HG02938 (cell line): ENCODE results near the gene EPS8L2.

ENCODE experiments used
- ATAC-seq: cut with Tn5 transposase; IDR thresholded peaks from one replicate; pipeline ENCODE4 v1.9.1; 2021; ENCODE audit warnings: mild to moderate bottlenecking, moderate library complexity; ENCODE audit not compliant: unreplicated experiment

Gene EPS8L2

DNA sequence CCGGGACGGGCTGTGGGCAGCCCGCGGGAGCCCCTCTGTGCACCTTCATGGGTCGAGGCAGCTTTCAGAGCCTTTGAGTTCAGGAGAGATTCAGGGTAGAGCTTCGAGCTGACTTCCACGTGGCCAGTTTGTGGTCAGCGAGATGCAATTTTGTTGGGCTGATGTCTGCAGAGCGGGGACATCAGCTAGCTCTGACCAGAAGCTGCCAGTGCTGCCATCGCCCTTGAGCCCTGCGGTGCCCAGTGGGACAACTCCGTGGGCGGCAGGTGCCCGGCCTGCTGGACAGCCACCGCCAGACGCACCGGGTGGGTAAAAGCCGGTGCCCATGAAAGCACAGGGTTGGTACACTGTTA is 42.0 kb downstream of the EPS8L2 start:
- peak; percentile 5 for ATAC-seq

DNA sequence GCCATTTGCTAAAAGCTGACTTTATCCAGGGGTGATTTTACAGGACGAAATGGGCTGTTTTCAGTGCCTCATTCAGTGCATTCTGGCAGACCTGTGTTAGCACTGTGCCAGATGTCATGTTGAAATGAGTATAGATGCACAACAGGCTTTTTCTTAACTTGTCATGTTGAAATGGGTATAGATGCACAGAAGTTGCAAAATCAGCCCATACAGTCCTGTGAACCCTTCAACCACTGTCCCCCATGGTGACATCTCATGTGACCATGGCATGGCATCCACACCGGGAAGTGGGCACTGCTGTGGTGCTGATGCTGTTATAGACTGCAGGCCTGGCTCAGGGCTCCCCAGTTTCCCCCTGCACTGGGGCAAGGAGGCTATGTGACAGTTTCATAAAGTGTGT is 43.7 kb downstream of the EPS8L2 start:
- ATAC-seq = no peak

DNA sequence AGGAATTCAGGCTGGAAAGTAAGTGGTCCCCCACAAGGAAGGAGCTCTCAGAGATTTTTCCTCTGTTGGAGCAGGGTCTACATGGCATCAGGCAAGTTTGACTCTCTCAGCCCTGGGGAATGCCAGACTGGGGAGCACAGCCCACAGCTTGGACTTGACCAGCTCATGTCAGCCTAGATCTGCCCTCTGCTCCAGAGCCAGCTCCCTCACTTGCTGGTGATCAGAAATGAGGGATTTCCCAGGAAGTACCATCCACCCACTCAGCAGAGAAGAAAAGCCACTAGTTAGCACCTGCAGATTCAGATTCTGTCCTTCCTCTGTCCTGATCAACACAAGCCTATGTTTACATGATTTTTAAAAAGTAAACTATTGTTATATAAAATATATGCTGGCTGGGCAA is 54.2 kb downstream of the EPS8L2 start:
- ATAC-seq = no peak

DNA sequence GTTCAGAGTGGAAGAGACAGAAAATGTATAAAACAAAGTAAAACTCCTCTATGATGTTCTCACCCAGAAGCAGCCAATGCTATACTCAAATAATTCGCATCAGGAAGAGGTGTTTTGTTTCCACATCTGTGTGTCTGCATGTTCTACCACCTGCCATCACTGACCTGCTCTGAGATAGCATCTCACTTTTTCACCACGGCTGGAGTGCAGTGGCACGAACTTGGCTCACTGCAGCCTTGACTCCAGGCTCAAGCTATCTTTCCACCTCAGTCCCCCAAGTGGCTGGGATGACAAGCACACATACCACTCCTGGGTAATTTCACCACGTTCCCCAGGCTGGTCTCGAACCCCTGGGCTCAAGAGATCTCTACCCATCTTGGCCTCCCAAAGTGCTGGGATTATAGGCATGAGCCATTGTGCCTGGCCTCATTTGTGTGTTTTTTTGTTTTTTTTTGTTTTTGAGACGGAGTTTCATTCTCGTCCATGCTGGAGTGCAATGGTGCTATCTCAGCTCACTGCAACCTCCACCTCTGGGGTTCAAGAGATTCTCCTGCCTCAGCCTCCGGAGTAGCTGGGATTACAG is 55.6 kb downstream of the EPS8L2 start:
- no peak for ATAC-seq

DNA sequence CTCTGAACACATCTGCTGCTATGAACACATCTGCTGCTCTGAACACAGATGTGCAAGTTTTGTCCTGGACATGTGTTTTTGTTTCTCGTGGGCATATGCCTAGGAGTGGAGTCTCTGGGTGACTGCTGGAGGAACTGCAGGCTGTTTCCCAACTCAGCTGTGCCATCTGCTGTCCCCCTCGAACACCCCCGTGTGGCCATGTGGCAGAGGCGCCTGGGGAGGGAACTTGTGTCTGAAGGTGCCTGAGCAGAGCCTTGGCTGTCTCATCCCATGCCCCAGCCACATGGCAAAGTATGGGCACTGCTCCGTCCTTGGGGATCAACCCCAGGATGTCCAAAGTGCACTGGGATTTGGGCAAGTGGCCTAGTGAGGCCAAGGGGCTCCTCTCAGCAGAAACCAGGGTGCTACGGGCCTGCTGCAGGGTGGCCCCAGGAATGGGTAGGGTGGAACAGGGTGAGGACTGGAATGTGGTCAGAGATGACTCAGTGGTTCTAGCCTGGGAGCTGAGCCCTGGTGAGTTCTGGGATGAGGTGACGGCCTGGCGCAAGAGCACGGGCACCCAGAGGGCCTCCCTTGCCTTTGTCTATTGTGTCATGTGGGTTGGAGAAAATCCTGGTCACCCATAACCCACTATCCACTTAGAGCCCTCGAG is 56.5 kb downstream of the EPS8L2 start:
- ATAC-seq = no peak

DNA sequence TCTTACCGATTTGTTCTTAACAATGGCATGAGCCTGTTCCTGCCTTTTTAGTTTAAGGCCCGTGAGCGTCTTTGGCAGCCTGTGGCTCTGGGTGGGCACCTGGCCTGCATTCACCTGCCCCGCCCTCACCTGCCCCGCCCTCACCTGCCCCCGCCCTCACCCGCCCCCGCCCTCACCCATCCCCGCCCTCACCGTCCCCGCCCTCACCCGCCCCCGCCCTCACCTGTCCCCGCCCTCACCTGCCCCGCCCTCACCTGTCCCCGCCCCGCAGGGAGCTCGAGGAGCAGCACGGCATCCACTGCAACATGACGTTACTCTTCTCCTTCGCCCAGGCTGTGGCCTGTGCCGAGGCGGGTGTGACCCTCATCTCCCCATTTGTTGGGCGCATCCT is 57.0 kb downstream of the EPS8L2 start:
- ATAC-seq = no peak

DNA sequence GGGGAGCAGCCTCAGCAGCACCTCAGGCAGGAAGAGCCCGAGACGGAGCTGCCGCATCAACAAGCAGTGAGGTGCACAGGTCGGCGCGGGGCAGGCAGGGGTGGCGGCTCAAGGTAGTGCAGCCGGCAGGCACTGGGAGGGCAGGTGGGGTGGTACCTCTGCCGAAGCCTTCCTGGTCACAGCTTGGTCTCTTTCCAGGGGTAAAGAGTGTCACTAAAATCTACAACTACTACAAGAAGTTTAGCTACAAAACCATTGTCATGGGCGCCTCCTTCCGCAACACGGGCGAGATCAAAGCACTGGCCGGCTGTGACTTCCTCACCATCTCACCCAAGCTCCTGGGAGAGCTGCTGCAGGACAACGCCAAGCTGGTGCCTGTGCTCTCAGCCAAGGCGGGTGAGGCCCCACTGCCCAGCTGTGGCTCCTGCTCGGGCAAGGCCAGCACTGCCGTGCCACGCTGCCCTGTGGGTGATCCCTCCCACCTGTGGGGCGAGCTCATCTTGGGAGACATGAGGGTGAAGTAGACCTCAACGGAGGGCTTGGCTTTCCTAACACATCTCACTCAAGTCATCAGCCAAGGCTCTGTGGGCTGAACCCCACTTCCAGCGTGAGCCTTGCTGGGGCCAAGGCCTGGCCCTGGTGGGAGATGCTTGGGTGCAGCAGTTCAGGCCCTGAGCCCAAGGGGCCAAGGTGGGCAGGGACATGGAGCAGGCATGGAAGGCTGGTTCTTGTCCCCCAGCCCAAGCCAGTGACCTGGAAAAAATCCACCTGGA is 57.7 kb downstream of the EPS8L2 start:
- ATAC-seq = no peak

DNA sequence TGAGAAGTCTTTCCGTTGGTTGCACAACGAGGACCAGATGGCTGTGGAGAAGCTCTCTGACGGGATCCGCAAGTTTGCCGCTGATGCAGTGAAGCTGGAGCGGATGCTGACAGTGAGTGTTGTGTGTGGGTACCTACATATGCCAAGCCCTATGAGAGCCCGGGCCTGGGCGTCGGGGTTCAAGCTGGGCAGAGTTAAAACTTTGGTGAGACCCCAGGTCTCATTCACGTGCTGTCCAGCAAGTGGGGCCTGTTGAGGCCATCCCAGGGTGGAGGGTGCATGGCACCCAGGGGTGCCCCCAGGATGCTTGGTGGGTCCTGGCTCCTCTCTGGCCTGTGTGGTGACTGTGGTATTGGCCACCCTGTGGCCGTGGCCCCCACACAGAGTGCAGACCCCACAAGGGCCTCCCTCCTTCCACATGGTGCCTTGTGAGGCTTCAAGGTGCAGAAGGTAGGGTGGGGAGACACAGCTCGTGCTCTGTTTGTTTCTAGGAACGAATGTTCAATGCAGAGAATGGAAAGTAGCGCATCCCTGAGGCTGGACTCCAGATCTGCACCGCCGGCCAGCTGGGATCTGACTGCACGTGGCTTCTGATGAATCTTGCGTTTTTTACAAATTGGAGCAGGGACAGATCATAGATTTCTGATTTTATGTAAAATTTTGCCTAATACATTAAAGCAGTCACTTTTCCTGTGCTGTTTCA is 58.4 kb downstream of the EPS8L2 start:
- ATAC-seq = no peak

DNA sequence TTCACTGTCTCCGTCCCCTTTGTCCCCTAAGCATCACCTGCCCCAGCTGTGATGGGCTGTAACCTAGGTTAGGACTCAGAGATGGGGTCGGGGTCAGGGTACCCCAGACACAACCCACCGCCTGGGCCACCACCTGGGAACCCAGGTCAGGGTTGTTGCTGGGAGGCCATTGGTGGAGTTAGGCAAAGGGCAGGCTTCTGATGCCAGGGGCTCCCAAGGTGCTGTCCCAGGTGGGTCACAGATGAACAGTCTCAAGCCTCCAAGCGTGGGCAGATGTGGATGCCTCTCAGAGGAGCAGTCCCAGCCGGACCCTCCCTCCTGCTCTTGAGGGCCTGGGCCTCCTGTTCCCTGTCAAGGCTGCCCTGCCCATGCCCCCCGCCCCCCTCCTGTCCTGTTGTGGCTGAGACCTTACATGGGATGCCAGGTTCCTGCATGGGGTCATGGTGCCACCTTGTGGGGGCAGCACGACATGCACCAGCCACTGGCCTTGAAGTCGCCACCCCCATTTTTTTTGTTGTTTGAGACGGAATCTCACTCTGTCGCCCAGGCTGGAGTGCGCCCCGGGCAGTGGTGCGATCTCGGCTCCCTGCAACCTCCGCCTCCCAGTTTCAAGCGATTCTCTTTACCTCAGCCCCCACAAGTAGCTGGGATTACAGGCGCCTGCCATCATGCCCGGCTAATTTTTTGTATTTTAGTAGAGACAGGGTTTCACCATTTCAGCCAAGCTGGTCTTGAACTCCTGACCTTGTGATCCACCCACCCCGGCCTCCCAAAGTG is 59.2 kb downstream of the EPS8L2 start:
- no peak for ATAC-seq

DNA sequence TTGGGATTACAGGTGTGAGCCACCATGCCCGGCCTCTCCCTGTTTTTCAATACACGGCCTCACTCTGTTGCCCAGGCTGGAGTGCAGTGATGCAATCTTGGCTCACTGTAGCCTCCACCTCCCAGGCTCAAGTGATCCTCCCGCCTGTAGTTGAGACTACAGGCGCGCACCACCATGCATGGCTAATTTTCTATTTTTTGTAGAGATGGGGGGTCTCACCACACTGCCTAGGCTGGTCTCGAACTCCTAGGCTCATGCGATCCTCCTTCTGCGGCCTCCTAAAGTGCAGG is 59.7 kb downstream of the EPS8L2 start:
- no peak for ATAC-seq

DNA sequence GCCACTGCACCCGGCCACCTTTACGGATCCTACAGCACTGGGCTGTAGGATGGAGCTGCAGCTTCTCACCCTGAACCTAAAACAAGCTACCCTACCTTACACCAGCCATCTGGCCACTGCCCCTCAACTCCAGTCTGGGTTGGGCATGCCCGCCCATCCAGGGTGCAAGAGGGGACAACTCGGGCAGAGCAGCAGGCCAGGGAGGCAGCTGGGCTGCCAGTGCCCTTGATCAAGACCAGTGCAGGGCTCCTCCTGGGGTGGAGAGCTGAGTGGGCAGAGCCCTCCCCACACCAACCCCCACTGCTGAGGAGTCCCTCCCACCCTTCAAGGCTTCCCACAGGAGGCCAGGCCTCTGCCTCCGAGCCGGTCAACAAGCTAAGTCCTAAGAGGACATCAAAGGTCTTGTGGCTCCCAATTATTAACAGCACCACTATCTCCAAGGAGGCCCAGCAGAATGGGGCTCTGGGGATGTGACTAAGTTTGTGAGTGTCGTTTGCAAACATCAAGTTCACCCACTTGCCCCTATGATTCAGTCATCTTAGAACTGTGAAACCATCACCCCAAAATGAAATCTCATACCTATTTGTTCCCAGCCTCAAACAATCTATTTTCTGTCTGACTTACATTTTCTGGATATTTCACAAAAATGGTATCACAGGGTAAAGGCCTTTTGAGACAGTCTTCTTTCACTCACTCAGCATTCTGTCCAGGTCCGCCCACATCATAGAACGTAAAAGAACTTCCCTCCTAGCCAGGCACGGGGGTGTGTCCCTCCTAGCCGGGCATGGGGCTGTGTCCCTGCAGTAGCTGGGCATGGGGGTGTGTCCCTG is 60.3 kb downstream of the EPS8L2 start:
- ATAC-seq = no peak

DNA sequence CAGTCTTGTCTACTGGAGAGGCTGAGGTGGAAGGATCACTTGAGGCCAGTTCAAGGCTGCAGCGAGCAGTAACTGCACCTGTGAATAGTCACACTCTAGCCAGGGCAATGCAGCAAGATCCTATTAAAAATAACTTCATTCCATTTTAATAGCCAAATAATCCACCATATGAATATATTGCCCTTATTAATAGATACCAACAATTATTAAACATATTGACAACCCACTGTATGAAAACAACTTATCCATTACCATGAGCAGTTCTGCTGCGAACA is 60.8 kb downstream of the EPS8L2 start:
- no peak for ATAC-seq

DNA sequence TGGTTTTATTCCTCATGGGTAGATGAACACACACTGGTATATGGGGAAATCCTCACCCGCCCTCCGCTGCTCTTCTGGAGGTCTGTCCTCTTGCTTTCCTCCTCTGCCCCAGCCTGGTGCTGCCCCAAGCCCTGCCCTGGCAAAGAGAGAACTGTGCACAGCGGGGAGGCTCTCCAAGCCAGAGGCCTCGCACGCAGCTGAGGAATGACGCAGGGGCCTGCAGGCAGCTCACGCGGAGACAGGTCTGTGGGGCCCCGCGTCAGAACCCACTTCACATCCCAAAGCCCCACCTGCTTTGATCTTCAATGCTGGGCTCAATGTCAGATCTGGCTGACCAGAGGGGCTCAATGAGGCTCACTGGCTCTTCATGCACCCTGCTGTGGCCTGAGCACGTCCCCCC is 61.2 kb downstream of the EPS8L2 start:
- ATAC-seq = no peak

DNA sequence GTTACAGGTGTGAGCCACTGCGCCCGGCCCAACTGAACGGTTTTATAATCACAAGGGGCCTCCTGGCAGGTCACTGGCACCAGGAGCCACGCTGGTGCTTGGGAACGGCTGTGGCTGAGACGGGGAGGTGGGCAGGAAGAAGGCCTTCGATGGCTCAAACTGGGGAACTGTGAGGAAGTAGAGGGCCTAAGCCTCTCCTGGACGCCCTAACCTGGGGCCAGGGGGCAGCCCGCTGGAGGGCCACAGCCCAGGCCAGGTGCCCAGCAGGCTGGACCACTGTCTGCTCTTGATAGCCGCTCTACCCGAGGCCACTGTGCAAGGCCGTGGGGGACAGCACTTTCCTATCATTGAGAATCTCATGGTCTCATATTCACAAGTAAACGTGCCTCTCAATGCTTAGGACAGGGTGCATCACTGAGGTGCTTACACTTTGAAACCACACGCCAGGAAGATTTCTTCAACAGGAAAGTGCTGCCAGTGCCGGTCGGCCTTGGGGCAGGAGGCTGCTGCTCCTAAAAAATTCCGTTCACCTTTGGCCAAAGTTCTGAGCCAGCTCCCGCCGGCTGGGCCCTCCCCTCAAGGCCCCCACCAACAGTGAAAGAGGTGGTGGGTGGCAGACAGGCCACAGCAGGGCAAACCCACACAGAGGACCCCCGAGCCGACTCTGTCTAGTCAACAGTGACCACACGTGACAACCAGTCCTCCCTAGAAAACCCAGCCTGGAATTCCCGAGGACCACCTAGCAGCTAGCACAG is 64.0 kb downstream of the EPS8L2 start:
- no peak for ATAC-seq

DNA sequence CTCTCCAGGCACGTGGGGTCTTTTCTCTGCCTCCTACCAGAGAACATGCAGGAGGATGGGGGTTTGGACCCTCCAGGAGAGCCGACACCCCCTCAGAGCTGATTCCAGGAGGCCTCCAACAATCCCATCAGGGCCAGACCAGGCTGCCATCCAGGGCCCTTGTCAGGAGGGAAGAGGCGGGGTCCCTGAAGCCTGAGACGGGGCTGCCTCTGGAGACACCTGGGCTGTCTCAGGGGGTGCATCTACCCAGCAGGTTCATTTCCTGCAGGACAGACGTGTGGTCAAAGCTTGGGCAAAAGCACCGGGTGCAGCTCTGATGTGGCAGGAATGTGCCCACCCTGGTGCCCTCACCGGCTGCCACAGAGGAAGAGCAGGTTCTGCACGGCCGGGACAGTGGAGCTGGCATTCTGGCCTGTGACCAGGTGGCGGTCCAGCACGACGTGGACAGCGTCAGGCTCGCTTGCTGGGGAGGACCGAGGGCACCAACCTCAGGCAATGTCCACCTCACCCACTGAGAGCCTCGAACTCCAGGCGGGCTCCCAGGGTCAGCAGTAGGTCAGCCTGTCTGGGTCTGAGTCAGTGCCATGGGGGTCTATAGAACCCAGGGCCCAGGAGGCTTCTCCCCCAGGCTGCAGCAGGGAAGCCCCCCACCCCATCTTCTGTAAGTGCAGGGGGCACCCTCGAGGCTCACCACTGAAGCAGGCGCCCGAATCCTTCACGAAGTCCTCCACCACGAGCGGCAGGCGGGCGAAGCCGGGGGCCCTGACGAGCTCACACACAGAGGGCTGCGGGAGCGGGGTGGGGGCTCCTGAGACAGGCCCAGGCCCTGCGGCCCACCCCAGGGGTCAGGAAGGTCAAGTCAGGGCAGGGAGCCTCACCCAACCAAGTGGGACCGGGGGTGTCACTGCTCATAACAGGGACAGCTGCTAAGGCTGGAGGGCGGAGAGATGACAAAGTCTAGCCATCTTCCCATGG is 64.9 kb downstream of the EPS8L2 start:
- no peak for ATAC-seq

DNA sequence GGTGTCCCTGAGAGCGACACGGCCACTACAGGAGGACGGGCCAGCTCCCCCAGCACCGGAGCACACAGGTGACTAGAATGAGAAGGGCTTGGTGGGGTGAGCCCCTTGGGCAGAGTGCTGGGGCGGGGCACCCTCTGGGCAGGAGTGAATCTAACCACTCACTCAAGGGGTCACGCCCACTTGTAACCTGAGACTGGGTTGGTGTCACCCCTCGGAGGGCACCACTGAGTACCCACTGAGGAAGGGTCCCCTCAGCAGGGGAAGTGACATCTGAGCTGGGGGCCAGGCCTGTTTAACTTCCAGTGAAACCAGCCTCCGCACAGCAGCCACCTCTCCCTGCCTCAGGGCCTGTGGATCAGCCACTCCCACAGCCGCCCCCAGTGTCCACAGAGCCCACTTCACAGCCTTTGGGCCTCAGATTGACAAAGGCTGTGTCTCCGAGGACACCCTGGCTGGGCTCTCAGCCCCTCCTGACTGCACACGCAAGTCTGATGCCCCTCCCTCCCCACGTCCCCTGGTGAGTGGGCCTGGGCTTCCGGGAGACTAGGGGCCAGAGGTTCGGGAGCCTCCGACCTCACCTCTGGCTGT is 65.7 kb downstream of the EPS8L2 start:
- no peak for ATAC-seq

DNA sequence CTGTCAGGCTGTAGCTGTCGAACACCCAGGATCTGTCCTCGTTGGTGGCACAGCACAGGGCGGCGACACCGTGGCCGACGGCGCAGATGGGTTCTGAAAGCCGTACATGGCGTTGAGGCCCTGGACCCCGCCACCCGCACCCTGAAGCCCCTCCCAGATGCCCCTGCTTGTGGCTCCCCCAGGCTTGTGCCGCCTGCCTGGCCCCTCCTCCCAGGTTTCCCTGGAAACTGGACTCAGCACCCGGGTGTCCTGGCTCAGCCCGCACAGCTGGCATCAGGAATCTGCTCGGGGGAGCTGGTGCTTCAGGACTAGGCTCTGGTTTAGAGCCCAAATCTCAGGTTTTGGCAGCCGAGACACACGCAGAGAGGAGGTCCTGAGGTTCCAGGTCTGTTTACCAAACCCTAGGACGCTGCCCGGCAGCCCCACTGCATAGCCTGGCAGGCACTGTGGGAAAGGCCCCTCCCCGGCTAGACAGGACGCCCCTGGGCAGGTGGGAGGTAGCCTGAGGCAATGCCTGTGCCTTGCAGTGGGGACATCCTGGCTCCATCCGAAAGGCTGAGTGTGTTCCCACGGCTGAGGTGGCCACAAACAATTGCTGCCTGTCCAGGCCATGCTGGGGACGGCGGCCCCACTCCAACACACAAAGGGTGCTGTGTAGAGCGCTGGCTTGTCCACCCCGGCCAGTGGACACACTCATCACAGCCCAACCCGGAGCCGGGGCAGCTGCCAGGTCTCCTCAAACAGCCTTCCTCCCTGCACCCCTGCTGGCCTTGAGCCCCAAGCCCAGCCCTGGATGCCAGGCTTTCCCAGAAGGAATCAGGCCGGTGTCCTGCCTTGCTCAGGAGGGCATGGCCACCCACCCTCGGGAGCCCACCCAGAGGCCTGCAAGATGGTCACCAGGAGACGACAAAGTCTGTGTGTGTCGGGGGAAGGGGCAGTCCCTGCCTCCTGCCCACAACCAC is 66.7 kb downstream of the EPS8L2 start:
- no peak for ATAC-seq
